ENCODE results near the gene AMBP.

- TF ChIP-seq CTCF (IDR thresholded peaks at IDR 0.05; ENCODE audit: low read depth, low read length, missing input control): no peak
- no peak for TF ChIP-seq REST (IDR thresholded peaks at IDR 0.05)
- no peak for TF ChIP-seq ZBTB33 (IDR thresholded peaks at IDR 0.05)
- no peak for TF ChIP-seq FOXA1 (IDR thresholded peaks at IDR 0.05)
- no peak for TF ChIP-seq JUND (IDR thresholded peaks at IDR 0.05)
- TF ChIP-seq NR2F2 (IDR thresholded peaks at IDR 0.05): no peak
- TF ChIP-seq YY1 (IDR thresholded peaks at IDR 0.05): no peak
- TF ChIP-seq ATF3 (IDR thresholded peaks at IDR 0.05): no peak
- TF ChIP-seq SP1 (IDR thresholded peaks at IDR 0.05): no peak
- TF ChIP-seq MAX (IDR thresholded peaks at IDR 0.05): no peak
- no peak for TF ChIP-seq GABPA (IDR thresholded peaks at IDR 0.05 in 1 of 2, conservative IDR thresholded peaks at IDR 0.05 in 1 of 2)
- no peak for TF ChIP-seq HNF4G (IDR thresholded peaks at IDR 0.05)
These were observed 52.8 kb downstream of the AMBP start for GRCh38 chr9:114025196-114025753.
